ENCODE measurements around the gene SIVA1.

DNA sequence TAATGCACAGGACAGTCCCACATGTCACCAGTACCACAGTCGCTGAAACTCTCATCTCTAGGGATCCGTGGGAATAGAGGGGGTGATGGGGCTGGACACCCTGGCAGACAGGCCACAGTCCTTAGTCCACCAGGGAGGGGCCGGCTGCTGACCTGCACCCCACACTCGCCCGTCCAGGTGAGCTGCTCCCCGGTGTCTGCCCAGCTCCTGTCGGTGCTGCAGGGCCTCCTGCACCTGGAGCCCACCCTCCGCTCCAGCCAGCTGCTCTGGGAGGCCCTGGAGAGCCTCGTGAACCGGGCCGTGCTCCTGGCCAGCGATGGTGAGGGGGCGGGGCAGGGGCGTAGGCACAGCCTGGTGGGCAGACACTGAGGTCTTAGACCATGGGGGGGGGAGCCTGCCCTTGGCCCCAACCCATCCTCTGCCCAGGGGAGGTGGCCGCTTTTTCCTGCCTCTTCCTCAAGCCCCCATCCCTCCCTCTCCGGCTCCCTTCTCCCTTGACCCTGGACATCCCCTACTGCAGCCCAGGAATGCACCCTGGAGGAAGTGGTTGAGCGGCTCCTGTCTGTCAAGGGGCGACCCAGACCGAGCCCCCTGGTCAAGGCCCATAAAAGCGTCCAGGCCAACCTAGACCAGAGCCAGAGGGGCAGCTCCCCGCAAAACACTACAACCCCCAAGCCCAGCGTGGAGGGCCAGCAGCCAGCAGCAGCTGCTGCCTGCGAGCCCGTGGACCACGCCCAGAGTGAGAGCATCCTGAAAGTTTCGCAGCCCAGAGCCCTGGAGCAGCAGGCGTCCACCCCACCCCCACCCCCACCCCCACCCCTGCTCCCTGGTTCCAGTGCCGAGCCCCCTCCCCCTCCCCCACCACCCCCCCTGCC, 46.0 kb upstream of the SIVA1 start:
- TF ChIP-seq SMARCA5 (IDR thresholded peaks at IDR 0.05) (no peak), CEBPB (tag; IDR thresholded peaks at IDR 0.05) (no peak), CBFB (CRISPR knock-in tag; IDR thresholded peaks at IDR 0.05) (no peak), ZFP36 (IDR thresholded peaks at IDR 0.05; ENCODE audit: low read depth, low read length, partially characterized antibody) (peak; percentile 24), XRCC4 (IDR thresholded peaks at IDR 0.05; ENCODE audit: extremely low read depth, insufficient read depth, insufficient read length) (no peak), MEIS2 (IDR thresholded peaks at IDR 0.05; ENCODE audit: partially characterized antibody) (no peak), TAF1 (IDR thresholded peaks at IDR 0.05; ENCODE audit: control insufficient read depth, extremely low read depth, insufficient read depth, low read length, severe bottlenecking) (no peak), ZNF324 (CRISPR knock-in tag; IDR thresholded peaks at IDR 0.05) (no peak), DNMT1 (IDR thresholded peaks at IDR 0.05) (no peak)
- TF ChIP-seq, protein P1, sequence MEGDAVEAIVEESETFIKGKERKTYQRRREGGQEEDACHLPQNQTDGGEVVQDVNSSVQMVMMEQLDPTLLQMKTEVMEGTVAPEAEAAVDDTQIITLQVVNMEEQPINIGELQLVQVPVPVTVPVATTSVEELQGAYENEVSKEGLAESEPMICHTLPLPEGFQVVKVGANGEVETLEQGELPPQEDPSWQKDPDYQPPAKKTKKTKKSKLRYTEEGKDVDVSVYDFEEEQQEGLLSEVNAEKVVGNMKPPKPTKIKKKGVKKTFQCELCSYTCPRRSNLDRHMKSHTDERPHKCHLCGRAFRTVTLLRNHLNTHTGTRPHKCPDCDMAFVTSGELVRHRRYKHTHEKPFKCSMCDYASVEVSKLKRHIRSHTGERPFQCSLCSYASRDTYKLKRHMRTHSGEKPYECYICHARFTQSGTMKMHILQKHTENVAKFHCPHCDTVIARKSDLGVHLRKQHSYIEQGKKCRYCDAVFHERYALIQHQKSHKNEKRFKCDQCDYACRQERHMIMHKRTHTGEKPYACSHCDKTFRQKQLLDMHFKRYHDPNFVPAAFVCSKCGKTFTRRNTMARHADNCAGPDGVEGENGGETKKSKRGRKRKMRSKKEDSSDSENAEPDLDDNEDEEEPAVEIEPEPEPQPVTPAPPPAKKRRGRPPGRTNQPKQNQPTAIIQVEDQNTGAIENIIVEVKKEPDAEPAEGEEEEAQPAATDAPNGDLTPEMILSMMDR (IDR thresholded peaks at IDR 0.05 in 2 of 3, conservative IDR thresholded peaks at IDR 0.05 in 1 of 3; ENCODE audit: insufficient read depth in 2 of 3, low read depth in 1 of 3, low read length in 3 of 3) = no peak

All from K562 (cell line).